ENCODE results near the gene USH2A. TPM values are rescaled to one million over a fixed set of nuclear protein-coding genes. Genes with fewer than 3 reads are reported as not detected.

The USH2A gene
- total and polyA plus RNA-seq, 8 donors, result 0.03 to 0.06 (median 0.04) TPM; not detected in 2

- Histone ChIP-seq H3K36me3 (no peaks in the 10 kb centered on the region), H3K27ac (no peak overlapping the region), H3K27me3 (no peaks in the 10 kb centered on the region), H3K9me3 (no peaks in the 10 kb centered on the region), H3K4me1 (no peaks in the 10 kb centered on the region), H3K4me3 (no peak overlapping the region)
- peak in 1 of 2 donors; percentile 9 for TF ChIP-seq CTCF (IDR thresholded peaks at IDR 0.05)
- intact Hi-C loops (cut with DNase I), result no loop called here
- peak; percentile 44 for ATAC-seq
- DNase-seq, result peak in 2 of 4 donors; percentile 6 to 13
Measured at GRCh38 chr1:215992620-215993019, 430.6 kb downstream of the USH2A start.

- no peak overlapping the region for H3K27ac ChIP-seq
- no peak for TF ChIP-seq CTCF (IDR thresholded peaks at IDR 0.05)
- intact Hi-C loops (cut with DNase I), result no loop called here
- H3K27me3 ChIP-seq, result no peaks in the 10 kb centered on the region
- no peaks in the 10 kb centered on the region for H3K4me1 ChIP-seq
- H3K4me3 ChIP-seq, result no peak overlapping the region
- H3K9me3 ChIP-seq, result no peaks in the 10 kb centered on the region
- no peaks in the 10 kb centered on the region for H3K36me3 ChIP-seq
- DNase-seq, result no peak
- ATAC-seq, result no peak
Measured at GRCh38 chr1:215987092-215987875, 436.0 kb downstream of the USH2A start.

- intact Hi-C loops (cut with DNase I), result no loop called here
- DNase-seq, result no peak
- no peak for ATAC-seq
Measured at GRCh38 chr1:215986401-215986800, 436.8 kb downstream of the USH2A start.

GRCh38 chr1:215983680-215984079 is 439.6 kb downstream of the USH2A start:
- ATAC-seq (no peak), DNase-seq (no peak)
- intact Hi-C loops (cut with DNase I), result no loop called here
- no peaks in the 10 kb centered on the region for H3K27me3 ChIP-seq
- H3K36me3 ChIP-seq, result no peaks in the 10 kb centered on the region
- H3K9me3 ChIP-seq, result peaks cover 0 to 4% of the 10 kb centered on the region in 2 donors
- no peaks in the 10 kb centered on the region for H3K4me1 ChIP-seq
- no peak for TF ChIP-seq CTCF (IDR thresholded peaks at IDR 0.05)
- no peak overlapping the region for H3K4me3 ChIP-seq
- no peak overlapping the region for H3K27ac ChIP-seq

More at GRCh38 chr1:215986401-215986800, 436.8 kb downstream of the USH2A start:
- H3K36me3 ChIP-seq, result no peaks in the 10 kb centered on the region
- no peaks in the 10 kb centered on the region for H3K9me3 ChIP-seq
- no peak for TF ChIP-seq CTCF (IDR thresholded peaks at IDR 0.05)
- H3K27me3 ChIP-seq, result no peaks in the 10 kb centered on the region
- no peak overlapping the region for H3K4me3 ChIP-seq
- H3K27ac ChIP-seq, result no peak overlapping the region
- H3K4me1 ChIP-seq, result no peaks in the 10 kb centered on the region

- intact Hi-C loops (cut with DNase I), result no loop called here
- TF ChIP-seq CTCF (IDR thresholded peaks at IDR 0.05), result no peak
Measured at GRCh38 chr1:215971793-215972441, 451.3 kb downstream of the USH2A start.

More at GRCh38 chr1:215971793-215972441, 451.3 kb downstream of the USH2A start:
- no peaks in the 10 kb centered on the region for H3K9me3 ChIP-seq
- no peak for DNase-seq
- ATAC-seq, result no peak
- H3K36me3 ChIP-seq, result no peaks in the 10 kb centered on the region
- H3K27ac ChIP-seq, result no peak overlapping the region
- no peak overlapping the region for H3K4me3 ChIP-seq
- no peaks in the 10 kb centered on the region for H3K27me3 ChIP-seq
- H3K4me1 ChIP-seq, result no peaks in the 10 kb centered on the region

All from left lung (tissue), 10 donors.